GM12801 (cell line): ENCODE data around the gene PELI1.
A peak's percentile ranks its signal among the peaks of the same experiment; 100 is the strongest.

Experiments
- CTCF ChIP-seq: IDR thresholded peaks from one replicate; pipeline ENCODE4 v1.5.1; 2011; ENCODE audit warnings: control low read depth; ENCODE audit not compliant: insufficient read length; ENCODE audit errors: extremely low read depth

Gene PELI1

GRCh38 chr2:64054161-64054915 is 89.9 kb downstream of the PELI1 start:
- TF ChIP-seq CTCF = no peak

- TF ChIP-seq CTCF = no peak
Measured at GRCh38 chr2:64052463-64053241, 91.6 kb downstream of the PELI1 start.

- peak; percentile 32 for TF ChIP-seq CTCF
Measured at GRCh38 chr2:64049633-64050220, 94.5 kb downstream of the PELI1 start.

- TF ChIP-seq CTCF = no peak
Measured at GRCh38 chr2:64045938-64046337, 98.3 kb downstream of the PELI1 start.
